NCI-H1105 (cell line): ENCODE results near the gene CDCA3.

ENCODE experiments used
- DNase-seq: peaks from one replicate; lab custom pipeline; 2025; lab: John Stamatoyannopoulos, UW

CDCA3 gene

DNA sequence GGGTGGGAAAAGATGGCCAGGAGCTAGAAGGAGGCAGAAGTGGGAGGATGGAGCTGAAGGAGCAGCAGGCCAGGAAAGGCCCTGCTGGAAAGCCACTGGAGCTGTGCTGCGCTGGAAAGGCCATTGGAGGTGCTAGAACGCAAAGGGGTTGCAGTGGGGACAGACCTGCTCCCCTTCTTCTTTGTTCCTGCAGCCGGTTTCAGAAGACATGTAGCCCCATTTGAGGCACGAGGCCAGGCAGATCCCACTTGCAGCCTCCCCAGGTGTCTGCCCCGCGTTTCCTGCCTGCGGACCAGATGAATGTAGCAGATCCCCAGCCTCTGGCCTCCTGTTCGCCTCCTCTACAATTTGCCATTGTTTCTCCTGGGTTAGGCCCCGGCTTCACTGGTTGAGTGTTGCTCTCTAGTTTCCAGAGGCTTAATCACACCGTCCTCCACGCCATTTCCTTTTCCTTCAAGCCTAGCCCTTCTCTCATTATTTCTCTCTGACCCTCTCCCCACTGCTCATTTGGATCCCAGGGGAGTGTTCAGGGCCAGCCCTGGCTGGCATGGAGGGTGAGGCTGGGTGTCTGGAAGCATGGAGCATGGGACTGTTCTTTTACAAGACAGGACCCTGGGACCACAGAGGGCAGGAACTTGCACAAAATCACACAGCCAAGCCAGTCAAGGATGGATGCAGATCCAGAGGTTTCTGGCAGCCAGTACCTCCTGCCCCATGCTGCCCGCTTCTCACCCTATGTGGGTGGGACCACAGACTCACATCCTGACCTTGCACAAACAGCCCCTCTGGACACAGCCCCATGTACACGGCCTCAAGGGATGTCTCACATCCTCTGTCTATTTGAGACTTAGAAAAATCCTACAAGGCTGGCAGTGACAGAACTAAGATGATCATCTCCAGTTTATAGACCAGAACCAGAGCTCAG is 31.7 kb downstream of the CDCA3 start:
- DNase-seq, result no peak

DNA sequence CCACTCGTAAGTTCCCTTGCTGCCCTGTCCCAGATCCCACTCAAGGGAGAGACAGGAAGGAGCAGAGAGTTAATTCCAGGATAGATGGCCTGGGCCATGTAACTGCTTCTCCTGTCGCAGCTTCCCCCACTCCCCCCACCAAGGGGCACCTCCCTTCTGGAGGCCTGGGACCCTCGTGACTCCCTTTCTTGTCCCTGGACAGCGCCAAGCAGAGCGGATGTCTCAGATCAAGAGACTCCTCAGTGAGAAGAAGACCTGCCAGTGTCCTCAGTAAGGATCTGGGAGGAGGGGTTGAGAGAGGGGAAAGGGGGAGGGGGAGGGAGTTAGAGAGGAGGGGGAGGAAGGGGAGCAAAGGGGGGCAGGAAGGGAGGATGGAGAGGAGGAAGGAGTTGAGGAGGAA is 32.4 kb downstream of the CDCA3 start:
- DNase-seq, result no peak

DNA sequence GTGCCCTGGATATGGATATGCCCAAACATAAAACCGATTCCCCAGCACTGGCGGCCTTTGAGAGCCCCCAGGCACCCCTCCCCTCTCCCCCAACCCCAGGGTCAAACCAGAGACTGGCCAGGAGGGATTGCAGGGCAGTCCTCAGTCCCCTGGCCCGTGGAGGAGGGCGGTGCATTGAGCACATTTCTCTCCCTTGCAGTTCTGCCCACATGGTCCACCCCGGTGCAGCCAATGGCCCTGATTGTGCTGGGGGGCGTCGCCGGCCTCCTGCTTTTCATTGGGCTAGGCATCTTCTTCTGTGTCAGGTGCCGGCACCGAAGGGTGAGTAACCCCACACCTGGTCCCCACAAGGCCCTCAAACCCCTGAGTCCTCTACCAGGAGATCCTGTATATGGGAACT is 32.9 kb downstream of the CDCA3 start:
- DNase-seq, result no peak

DNA sequence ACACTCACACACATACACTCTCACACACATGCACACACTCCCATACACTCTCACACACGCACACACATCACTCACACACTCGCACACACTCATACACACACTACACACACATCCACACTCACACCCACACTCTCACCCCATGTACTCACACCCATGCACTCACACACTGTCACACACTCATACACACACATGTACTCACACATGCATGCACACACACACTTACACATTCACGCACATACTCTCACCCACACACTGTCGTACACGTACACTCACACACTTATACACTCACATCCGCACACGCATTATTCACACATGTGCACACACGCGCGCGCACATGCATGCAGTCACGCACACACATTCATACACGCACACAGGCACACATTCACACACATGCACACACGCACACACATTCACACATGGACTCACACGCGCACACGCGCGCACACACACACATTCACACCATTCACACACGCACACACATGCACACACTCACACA is 33.4 kb downstream of the CDCA3 start:
- DNase-seq, result no peak

GRCh38 chr12:6817098-6817497 is 34.0 kb downstream of the CDCA3 start:
- DNase-seq, result no peak

GRCh38 chr12:6816598-6816997 is 34.5 kb downstream of the CDCA3 start:
- DNase-seq, result no peak

GRCh38 chr12:6813363-6813762 is 37.7 kb downstream of the CDCA3 start:
- no peak for DNase-seq

GRCh38 chr12:6810758-6811157 is 40.3 kb downstream of the CDCA3 start:
- no peak for DNase-seq

DNA sequence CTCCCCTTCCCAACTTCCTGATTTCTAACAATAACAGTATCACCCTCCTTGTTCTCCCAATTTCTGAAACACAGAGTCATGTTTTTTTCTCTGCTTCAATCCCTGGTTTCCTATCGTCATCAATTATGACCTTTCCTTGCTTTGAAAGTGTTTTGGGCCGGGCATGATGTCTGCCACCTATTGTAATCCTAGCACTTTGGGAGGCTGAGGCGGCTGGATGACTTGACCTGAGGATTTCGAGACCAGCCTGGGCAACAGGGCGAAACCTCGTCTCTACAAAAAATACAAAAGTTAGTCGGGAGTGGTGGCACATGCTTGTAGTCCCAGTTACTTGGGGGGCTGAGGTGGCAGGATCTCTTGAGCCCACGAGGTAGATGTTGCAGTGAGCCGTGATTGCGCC is 42.0 kb downstream of the CDCA3 start:
- no peak for DNase-seq

DNA sequence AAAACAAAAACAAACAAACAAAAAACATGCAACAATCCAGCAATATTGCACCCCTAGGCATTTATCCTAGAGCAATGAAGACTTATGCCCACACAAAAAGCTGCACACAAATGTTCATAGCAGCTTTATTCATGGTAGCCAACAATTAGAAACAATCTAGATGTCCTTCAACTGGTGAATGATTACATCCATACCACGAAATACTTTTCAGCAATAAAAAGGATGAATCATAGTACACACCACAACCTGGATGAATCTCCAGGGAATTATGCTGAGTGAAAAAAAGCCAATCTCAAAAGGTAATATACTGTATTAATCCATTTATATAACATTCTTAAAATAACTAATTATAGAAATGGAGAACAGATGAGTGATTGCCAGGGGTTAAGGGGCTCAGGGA is 43.9 kb downstream of the CDCA3 start:
- no peak for DNase-seq

DNA sequence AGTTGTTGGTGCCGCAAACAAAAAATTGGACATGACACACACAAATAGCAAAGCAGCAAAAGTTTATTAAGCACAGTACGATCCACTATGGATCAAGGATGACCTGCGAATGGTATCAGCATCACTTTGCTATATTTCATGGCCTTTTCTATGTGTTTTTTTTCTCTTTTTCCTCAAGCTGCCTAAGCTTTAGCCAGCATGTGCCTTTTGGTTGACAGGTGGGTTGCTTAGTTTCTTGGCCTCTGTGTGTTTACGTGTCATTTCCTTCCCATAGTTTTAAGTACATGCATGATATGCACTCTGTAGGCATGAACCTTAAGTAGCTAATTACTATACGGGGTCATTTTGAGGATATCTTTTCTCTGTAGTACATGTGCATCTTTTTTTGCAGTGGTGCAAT is 51.9 kb downstream of the CDCA3 start:
- DNase-seq, result no peak
